ENCODE results near the gene WWP2.
"Not testable (repeated sequence)": the region's sequence is repeated elsewhere in the genome, so short reads cannot be mapped to it uniquely, and the experiment has no call there.

The WWP2 gene

GRCh38 chr16:69745959-69746358, 16.2 kb upstream of the WWP2 start:
- no peak for DNase-seq (ENCODE audit: low spot score)

GRCh38 chr16:69747115-69747514, 15.0 kb upstream of the WWP2 start:
- DNase-seq (ENCODE audit: low spot score): no peak

GRCh38 chr16:69748694-69749345, 13.3 kb upstream of the WWP2 start:
- no peak for DNase-seq (ENCODE audit: low spot score)

- DNase-seq (ENCODE audit: low spot score): no peak
These were observed 8.0 kb upstream of the WWP2 start for GRCh38 chr16:69754143-69754468.

- peak; percentile 96 for DNase-seq (ENCODE audit: low spot score)
These were observed 7.4 kb upstream of the WWP2 start, which contains the start of gene NOB1 for GRCh38 chr16:69754469-69755310. TSS of gene NOB1 (minus strand) at chr16:69754926. CDS start at chr16:69754910, 16 bp downstream.

GRCh38 chr16:69756705-69757104, 5.4 kb upstream of the WWP2 start:
- DNase-seq (ENCODE audit: low spot score): no peak

GRCh38 chr16:69757375-69757774, 4.8 kb upstream of the WWP2 start:
- not testable (repeated sequence) for DNase-seq (ENCODE audit: low spot score)

- DNase-seq (ENCODE audit: low spot score): no peak
These were observed 874 bp downstream of the WWP2 start for GRCh38 chr16:69762814-69763598.

- DNase-seq (ENCODE audit: low spot score): no peak
These were observed 1.4 kb downstream of the WWP2 start for GRCh38 chr16:69763599-69763942.

- DNase-seq (ENCODE audit: low spot score): no peak
These were observed 5.5 kb downstream of the WWP2 start for GRCh38 chr16:69767459-69768229.

- DNase-seq (ENCODE audit: low spot score): no peak
These were observed 6.5 kb downstream of the WWP2 start for GRCh38 chr16:69768666-69769065.

GRCh38 chr16:69769404-69769803, 7.3 kb downstream of the WWP2 start:
- DNase-seq (ENCODE audit: low spot score): no peak

- no peak for DNase-seq (ENCODE audit: low spot score)
These were observed 9.5 kb downstream of the WWP2 start for GRCh38 chr16:69771651-69771967.

GRCh38 chr16:69773260-69773947, 11.3 kb downstream of the WWP2 start:
- no peak for DNase-seq (ENCODE audit: low spot score)

- DNase-seq (ENCODE audit: low spot score): no peak
These were observed 13.4 kb downstream of the WWP2 start for GRCh38 chr16:69775563-69775962.

GRCh38 chr16:69779724-69780123, 17.6 kb downstream of the WWP2 start:
- DNase-seq (ENCODE audit: low spot score): no peak

- no peak for DNase-seq (ENCODE audit: low spot score)
These were observed 19.0 kb downstream of the WWP2 start for GRCh38 chr16:69781118-69781517.

GRCh38 chr16:69784586-69784985, 22.5 kb downstream of the WWP2 start:
- DNase-seq (ENCODE audit: low spot score): no peak

GRCh38 chr16:69787883-69788282, 25.8 kb downstream of the WWP2 start:
- DNase-seq (ENCODE audit: low spot score): no peak

GRCh38 chr16:69791391-69791847, 29.3 kb downstream of the WWP2 start:
- DNase-seq (ENCODE audit: low spot score): not testable (repeated sequence)

GRCh38 chr16:69793526-69793925, 31.4 kb downstream of the WWP2 start:
- no peak for DNase-seq (ENCODE audit: low spot score)

GRCh38 chr16:69794486-69794885, 32.4 kb downstream of the WWP2 start:
- no peak for DNase-seq (ENCODE audit: low spot score)

Measured in D341Med (cell line).